ENCODE measurements around the gene DYNC2I2.

The DYNC2I2 gene

GRCh38 chr9:128685636-128686489 is 29.2 kb upstream of the DYNC2I2 start:
- CTCF ChIA-PET = interaction anchor here (0.7 to 2.4 kb wide), 3 partner anchors 45 to 308 kb away, joined by 3 to 20 read pairs (median 4); no protein-coding TSS in a partner anchor

GRCh38 chr9:128684325-128685199 is 27.9 kb upstream of the DYNC2I2 start:
- peak overlapping the region; percentile 98 for H3K27ac ChIP-seq
- TF ChIP-seq CTCF (conservative IDR thresholded peaks at IDR 0.05; ENCODE audit: low read depth) = no peak
- peak; percentile 98 for DNase-seq (ENCODE audit: low spot score)
- POLR2A ChIA-PET (ENCODE audit: low non-redundant PET) = interaction anchor here (0.5 to 2.7 kb wide), 9 partner anchors 9 to 48 kb away, joined by 3 to 9 read pairs (median 4); partner anchors contain the start of gene ZDHHC12
- CTCF ChIA-PET = interaction anchor here (0.6 to 2.4 kb wide), 4 partner anchors 36 to 52 kb away, joined by 3 to 20 read pairs (median 6); no protein-coding TSS in a partner anchor

More at GRCh38 chr9:128685636-128686489, 29.2 kb upstream of the DYNC2I2 start:
- H3K27ac ChIP-seq = peak overlapping the region; percentile 98
- TF ChIP-seq CTCF (conservative IDR thresholded peaks at IDR 0.05; ENCODE audit: low read depth) = no peak
- no peak for DNase-seq (ENCODE audit: low spot score)
- POLR2A ChIA-PET (ENCODE audit: low non-redundant PET) = interaction anchor here (0.5 to 2.7 kb wide), 4 partner anchors 10 to 302 kb away, joined by 3 to 9 read pairs (median 4); no protein-coding TSS in a partner anchor

- peak overlapping the region; percentile 98 for H3K27ac ChIP-seq
- DNase-seq (ENCODE audit: low spot score) = no peak
- ChIA-PET CTCF (interaction anchor here (0.6 to 2.4 kb wide), 4 partner anchors 35 to 52 kb away, joined by 3 to 20 read pairs (median 6); no protein-coding TSS in a partner anchor), POLR2A (ENCODE audit: low non-redundant PET) (interaction anchor here (0.5 to 2.7 kb wide), 6 partner anchors 12 to 48 kb away, joined by 3 to 9 read pairs (median 4); partner anchors contain the start of gene ZDHHC12)
- TF ChIP-seq CTCF (conservative IDR thresholded peaks at IDR 0.05; ENCODE audit: low read depth) = no peak
Observed at GRCh38 chr9:128684065-128684324, 27.3 kb upstream of the DYNC2I2 start.

GRCh38 chr9:128683340-128684064 is 26.9 kb upstream of the DYNC2I2 start:
- DNase-seq (ENCODE audit: low spot score) = peak; percentile 90
- ChIA-PET CTCF (interaction anchor here (0.8 to 2.4 kb wide), 2 partner anchors 49 to 51 kb away, joined by 3 to 20 read pairs; no protein-coding TSS in a partner anchor), POLR2A (ENCODE audit: low non-redundant PET) (interaction anchor here (0.5 to 2.7 kb wide), 10 partner anchors 12 to 176 kb away, joined by 3 to 9 read pairs (median 4); partner anchors contain the start of gene ZDHHC12)
- no peak for TF ChIP-seq CTCF (conservative IDR thresholded peaks at IDR 0.05; ENCODE audit: low read depth)
- H3K27ac ChIP-seq = peak overlapping the region; percentile 98

GRCh38 chr9:128677794-128678193 is 21.1 kb upstream of the DYNC2I2 start:
- TF ChIP-seq CTCF (conservative IDR thresholded peaks at IDR 0.05; ENCODE audit: low read depth) = no peak
- ChIA-PET POLR2A (ENCODE audit: low non-redundant PET) (no interaction called here), CTCF (interaction anchor here (0.6 kb wide), 2 partner anchors 39 to 272 kb away, joined by 3 to 4 read pairs; no protein-coding TSS in a partner anchor)
- DNase-seq (ENCODE audit: low spot score) = no peak
- no peak overlapping the region for H3K27ac ChIP-seq

Measured in RWPE1 (cell line).